IPS DF 4.7 (cell line): ENCODE results near the gene CTNND2.
"Not testable (repeated sequence)": the region's sequence is repeated elsewhere in the genome, so short reads cannot be mapped to it uniquely, and the experiment has no call there.

Source experiments
- DNase-seq: peaks from one replicate; pipeline ENCODE4 v3.0.0-alpha.2; 2013; ENCODE audit warnings: low spot score; ENCODE audit errors: extremely low read depth

Gene CTNND2

GRCh38 chr5:11323761-11324160 lies 580.5 kb downstream of the CTNND2 start:
- no peak for DNase-seq

- no peak for DNase-seq
Measured at GRCh38 chr5:11322133-11322532, 582.1 kb downstream of the CTNND2 start.

- no peak for DNase-seq
Measured at GRCh38 chr5:11319836-11320580, 584.2 kb downstream of the CTNND2 start.

GRCh38 chr5:11313694-11314093 lies 590.6 kb downstream of the CTNND2 start:
- not testable (repeated sequence) for DNase-seq

- no peak for DNase-seq
Measured at GRCh38 chr5:11311731-11312130, 592.5 kb downstream of the CTNND2 start.

- DNase-seq: no peak
Measured at GRCh38 chr5:11311272-11311671, 593.0 kb downstream of the CTNND2 start.

GRCh38 chr5:11310158-11310557 lies 594.1 kb downstream of the CTNND2 start:
- no peak for DNase-seq

GRCh38 chr5:11306365-11306764 lies 597.9 kb downstream of the CTNND2 start:
- no peak for DNase-seq

- DNase-seq: no peak
Measured at GRCh38 chr5:11305245-11305644, 599.0 kb downstream of the CTNND2 start.

GRCh38 chr5:11304641-11305040 lies 599.6 kb downstream of the CTNND2 start:
- DNase-seq: no peak

GRCh38 chr5:11302663-11303062 lies 601.6 kb downstream of the CTNND2 start:
- no peak for DNase-seq

GRCh38 chr5:11301171-11301570 lies 603.1 kb downstream of the CTNND2 start:
- DNase-seq: no peak

GRCh38 chr5:11300736-11301135 lies 603.5 kb downstream of the CTNND2 start:
- DNase-seq: no peak

GRCh38 chr5:11298877-11299276 lies 605.4 kb downstream of the CTNND2 start:
- DNase-seq: no peak

- no peak for DNase-seq
Measured at GRCh38 chr5:11293523-11293922, 610.7 kb downstream of the CTNND2 start.

- DNase-seq: no peak
Measured at GRCh38 chr5:11292648-11293356, 611.4 kb downstream of the CTNND2 start.

GRCh38 chr5:11289733-11290132 lies 614.5 kb downstream of the CTNND2 start:
- no peak for DNase-seq

- no peak for DNase-seq
Measured at GRCh38 chr5:11289208-11289607, 615.0 kb downstream of the CTNND2 start.

- DNase-seq: no peak
Measured at GRCh38 chr5:11281842-11282241, 622.4 kb downstream of the CTNND2 start.

GRCh38 chr5:11277323-11277722 lies 626.9 kb downstream of the CTNND2 start:
- no peak for DNase-seq

GRCh38 chr5:11273180-11273903 lies 630.9 kb downstream of the CTNND2 start:
- DNase-seq: no peak

GRCh38 chr5:11269515-11269914 lies 634.7 kb downstream of the CTNND2 start:
- DNase-seq: no peak
